Stomach (tissue), 4 donors: ENCODE measurements around the gene GBP5.

ENCODE experiments used
- EP300 ChIP-seq: sonication (generic); formaldehyde crosslinking; IDR thresholded peaks from one replicate; pipeline ENCODE4 v1.6.1; 2017; ENCODE audit warnings: antibody characterized with exemption
- POLR2A ChIP-seq, 4 donors: fragments of 450-650 bp; IDR thresholded peaks; one replicate each; pipeline ENCODE4 v1.6.1; 2016; ENCODE audit warnings: antibody characterized with exemption in 4 of 4, control low read depth in 2 of 4, mild to moderate bottlenecking in 1 of 4, moderate library complexity in 1 of 4
- POLR2AphosphoS5 ChIP-seq, 3 donors: sonication (generic); formaldehyde crosslinking; IDR thresholded peaks; one replicate each; pipeline ENCODE4 v1.6.1; 2016; ENCODE audit warnings: antibody characterized with exemption in 3 of 3
- TF ChIP-seq, protein P1 (sequence below), 7 experiments: fragments of 450-650 bp in 4 of 7; fragments of 200-600 bp in 3 of 7; sonication (generic) in 3 of 7; IDR thresholded peaks; one replicate each; pipeline ENCODE4 v1.5.1; 2016 to 2019; ENCODE audit warnings: antibody characterized with exemption in 7 of 7, control low read depth in 2 of 7, mild to moderate bottlenecking in 1 of 7

- TF ChIP-seq, protein P1, sequence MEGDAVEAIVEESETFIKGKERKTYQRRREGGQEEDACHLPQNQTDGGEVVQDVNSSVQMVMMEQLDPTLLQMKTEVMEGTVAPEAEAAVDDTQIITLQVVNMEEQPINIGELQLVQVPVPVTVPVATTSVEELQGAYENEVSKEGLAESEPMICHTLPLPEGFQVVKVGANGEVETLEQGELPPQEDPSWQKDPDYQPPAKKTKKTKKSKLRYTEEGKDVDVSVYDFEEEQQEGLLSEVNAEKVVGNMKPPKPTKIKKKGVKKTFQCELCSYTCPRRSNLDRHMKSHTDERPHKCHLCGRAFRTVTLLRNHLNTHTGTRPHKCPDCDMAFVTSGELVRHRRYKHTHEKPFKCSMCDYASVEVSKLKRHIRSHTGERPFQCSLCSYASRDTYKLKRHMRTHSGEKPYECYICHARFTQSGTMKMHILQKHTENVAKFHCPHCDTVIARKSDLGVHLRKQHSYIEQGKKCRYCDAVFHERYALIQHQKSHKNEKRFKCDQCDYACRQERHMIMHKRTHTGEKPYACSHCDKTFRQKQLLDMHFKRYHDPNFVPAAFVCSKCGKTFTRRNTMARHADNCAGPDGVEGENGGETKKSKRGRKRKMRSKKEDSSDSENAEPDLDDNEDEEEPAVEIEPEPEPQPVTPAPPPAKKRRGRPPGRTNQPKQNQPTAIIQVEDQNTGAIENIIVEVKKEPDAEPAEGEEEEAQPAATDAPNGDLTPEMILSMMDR (IDR thresholded peaks at IDR 0.05) = no peak
- TF ChIP-seq EP300 (no peak), POLR2AphosphoS5 (IDR thresholded peaks at IDR 0.05) (no peak), POLR2A (IDR thresholded peaks at IDR 0.05) (no peak)
These were observed 13.2 kb downstream of the GBP5 start for GRCh38 chr1:89259283-89259971.
